HepG2 (cell line): ENCODE results near the gene PRKCG. TPM values are rescaled to one million over a fixed set of nuclear protein-coding genes. Genes with fewer than 3 reads are reported as not detected.
A peak's percentile ranks its signal among the peaks of the same experiment; 100 is the strongest.

Experiments
- ATM ChIP-seq: fragments of 450-650 bp; IDR thresholded peaks from 2 replicates; pipeline ENCODE4 v1.7.1; 2017; ENCODE audit warnings: mild to moderate bottlenecking, borderline replicate concordance
- CAMTA2 ChIP-seq: sonication (generic); formaldehyde crosslinking; IDR thresholded peaks from 2 replicates; pipeline ENCODE4 v1.4.0; 2020; ENCODE audit warnings: mild to moderate bottlenecking, missing genetic modification reagents, borderline replicate concordance
- CREM ChIP-seq, 2 experiments: sonication (generic) in 1 of 2; formaldehyde crosslinking in 1 of 2; IDR thresholded peaks; 2 replicates each; pipeline versions ENCODE4 v1.4.0 to v1.6.1; 2016 to 2020; ENCODE audit warnings: antibody characterized with exemption in 1 of 2, mild to moderate bottlenecking in 1 of 2, missing genetic modification reagents in 1 of 2
- EEA1 ChIP-seq: sonication (generic); formaldehyde crosslinking; IDR thresholded peaks from 2 replicates; pipeline ENCODE4 v1.5.1; 2020; ENCODE audit warnings: mild to moderate bottlenecking, missing genetic modification reagents, borderline replicate concordance
- FLYWCH1 ChIP-seq: sonication (generic); formaldehyde crosslinking; IDR thresholded peaks from 2 replicates; pipeline ENCODE4 v1.8.1; 2023; ENCODE audit warnings: mild to moderate bottlenecking, missing genetic modification reagents
- HDAC6 ChIP-seq: fragments of 200-600 bp; sonication (generic); IDR thresholded peaks from 2 replicates; pipeline ENCODE4 v1.7.0; 2017; ENCODE audit warnings: mild to moderate bottlenecking, antibody characterized with exemption, low read length, low read depth
- LCORL ChIP-seq, 2 experiments: fragments of 450-650 bp in 1 of 2; sonication (generic) in 1 of 2; formaldehyde crosslinking in 1 of 2; IDR thresholded peaks; 2 replicates each; pipeline versions ENCODE4 v1.5.0 to v1.6.1; 2017 to 2020; ENCODE audit warnings: antibody characterized with exemption in 1 of 2, missing genetic modification reagents in 1 of 2
- MAFF ChIP-seq: IDR thresholded peaks from 2 replicates; pipeline ENCODE4 v1.6.1; 2011; ENCODE audit warnings: low read depth, low read length, improper control_type of control experiment
- RARG ChIP-seq: sonication (generic); formaldehyde crosslinking; IDR thresholded peaks from 2 replicates; pipeline ENCODE4 v1.4.0; 2020; ENCODE audit warnings: low read depth, mild to moderate bottlenecking, missing genetic modification reagents
- REXO4 ChIP-seq: sonication (generic); formaldehyde crosslinking; IDR thresholded peaks from 2 replicates; pipeline ENCODE4 v1.8.0; 2022; ENCODE audit warnings: missing genetic modification reagents, mild to moderate bottlenecking, borderline replicate concordance
- SNRNP70 ChIP-seq: fragments of 200-400 bp; formaldehyde crosslinking; IDR thresholded peaks from 2 replicates; pipeline ENCODE4 v1.6.1; 2017; ENCODE audit warnings: mild to moderate bottlenecking, low read depth, low read length, moderate library complexity
- SOX6 ChIP-seq, 2 experiments: fragments of 450-650 bp in 1 of 2; sonication (generic) in 1 of 2; formaldehyde crosslinking in 1 of 2; IDR thresholded peaks; 2 replicates each; pipeline versions ENCODE4 v1.4.0 to v1.6.1; 2017 to 2020; ENCODE audit warnings: antibody characterized with exemption in 1 of 2, mild to moderate bottlenecking in 1 of 2, missing genetic modification reagents in 1 of 2
- STAG1 ChIP-seq: sonication (generic); formaldehyde crosslinking; IDR thresholded peaks from 2 replicates; pipeline ENCODE4 v1.4.0; 2020; ENCODE audit warnings: missing genetic modification reagents
- TCF7 ChIP-seq: sonication (generic); IDR thresholded peaks from 2 replicates; pipeline ENCODE4 v1.6.1; 2016; ENCODE audit warnings: antibody characterized with exemption, low read depth
- WIZ ChIP-seq: sonication (generic); formaldehyde crosslinking; IDR thresholded peaks from 2 replicates; pipeline ENCODE4 v1.5.1; 2020; ENCODE audit warnings: mild to moderate bottlenecking, missing genetic modification reagents
- ZNF121 ChIP-seq: sonication (generic); formaldehyde crosslinking; IDR thresholded peaks from 2 replicates; pipeline ENCODE4 v1.5.0; 2020; ENCODE audit warnings: mild to moderate bottlenecking, missing genetic modification reagents
- ZNF558 ChIP-seq: sonication (generic); formaldehyde crosslinking; IDR thresholded peaks from 2 replicates; pipeline ENCODE4 v1.9.0; 2022; ENCODE audit warnings: mild to moderate bottlenecking, missing genetic modification reagents, borderline replicate concordance
- ZSCAN25 ChIP-seq: sonication (generic); formaldehyde crosslinking; IDR thresholded peaks from 2 replicates; pipeline ENCODE4 v1.8.0; 2022; ENCODE audit warnings: mild to moderate bottlenecking, missing genetic modification reagents
- polyA plus RNA-seq, 8 experiments: library from polyadenylated mRNA; depleted of rRNA in 3 of 8; stranded (reverse) in 7 of 8; unstranded in 1 of 8; fragments of >200 nt; fragmentation: Illumina TruSeq in 4 of 8; extraction: Trizol in 4 of 8; gene quantifications; 2 replicates each; pipeline versions ENCODE4 v1.2.1 to v1.2.3, GENCODE V29; 2011 to 2016; ENCODE audit warnings: low read depth in 4 of 8, missing spikeins in 1 of 8, mixed read lengths in 1 of 8; ENCODE audit not compliant: insufficient read depth in 1 of 8
- total RNA-seq, 5 experiments: library from RNA; depleted of rRNA; stranded (reverse); fragments of >200 nt; fragmentation: Illumina TruSeq; extraction: Trizol; gene quantifications; 2 replicates each; pipeline ENCODE4 v1.2.3, GENCODE V29; 2016; ENCODE audit warnings: low read depth in 1 of 5
- TF ChIP-seq, protein P1 (sequence below): IDR thresholded peaks from 2 replicates; pipeline ENCODE4 v1.6.1; 2016
- TF ChIP-seq, protein P2 (sequence below): sonication (generic); formaldehyde crosslinking; IDR thresholded peaks from 2 replicates; pipeline ENCODE4 v1.5.0; 2020; ENCODE audit warnings: missing genetic modification reagents, mild to moderate bottlenecking, borderline replicate concordance
- TF ChIP-seq, protein P3 (sequence below): sonication (generic); formaldehyde crosslinking; IDR thresholded peaks from 2 replicates; pipeline ENCODE4 v1.4.0; 2020; ENCODE audit warnings: missing genetic modification reagents, borderline replicate concordance
- TF ChIP-seq, protein P4 (sequence below): sonication (generic); IDR thresholded peaks from 2 replicates; pipeline ENCODE4 v1.6.1; 2016; ENCODE audit warnings: low read depth, borderline replicate concordance

The PRKCG gene
- total and polyA plus RNA-seq, 2 of the 13 experiments (the other 11 are each of a cell fraction or from before 2014, with no cell fraction given) = 0.02 to 0.03 TPM

DNA sequence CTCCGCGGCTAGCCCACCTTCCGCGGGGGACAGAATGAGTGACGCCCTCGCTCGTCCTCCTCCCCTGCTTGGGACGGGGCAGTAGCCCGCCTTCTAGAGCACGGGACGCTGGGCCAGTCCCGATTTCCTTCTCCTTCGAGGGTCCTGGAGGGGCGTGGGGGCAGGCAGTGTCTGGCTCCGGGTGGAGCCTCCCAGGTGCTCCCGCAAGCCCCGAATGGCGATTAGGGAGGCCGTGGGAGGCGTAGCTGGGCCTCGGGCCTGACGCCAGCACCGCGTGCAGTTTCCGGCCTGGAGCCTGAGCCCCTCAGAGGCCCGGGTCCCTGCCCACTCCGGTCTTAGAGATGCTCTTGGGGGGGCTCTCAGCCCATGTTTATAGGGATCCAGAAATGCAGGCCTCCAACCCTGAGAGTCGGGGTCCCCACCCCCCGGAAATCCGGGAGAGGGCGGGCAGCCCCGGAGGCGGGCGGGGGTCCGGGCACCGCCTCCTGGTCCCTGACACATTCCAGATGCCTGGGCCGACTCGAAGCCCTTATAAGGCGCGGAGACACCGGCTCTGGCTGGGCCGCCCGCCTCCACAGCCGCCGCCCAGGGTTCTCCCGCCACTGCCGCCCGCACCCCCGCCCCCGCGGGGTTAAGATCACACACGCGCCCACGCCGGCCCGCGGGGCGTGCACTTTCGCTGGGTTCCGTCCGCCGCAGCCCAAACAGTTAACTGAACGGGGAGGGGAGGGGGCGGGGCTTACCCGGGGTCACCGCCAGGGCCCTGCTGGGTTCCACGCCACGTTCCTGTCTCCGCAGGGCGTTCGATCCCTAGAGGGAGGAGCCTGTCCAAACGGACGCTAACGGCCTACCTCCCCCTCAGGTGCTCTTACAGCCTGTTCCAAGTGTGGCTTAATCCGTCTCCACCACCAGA lies 12.8 kb upstream of the PRKCG start (continued):
- TF ChIP-seq, protein P1, sequence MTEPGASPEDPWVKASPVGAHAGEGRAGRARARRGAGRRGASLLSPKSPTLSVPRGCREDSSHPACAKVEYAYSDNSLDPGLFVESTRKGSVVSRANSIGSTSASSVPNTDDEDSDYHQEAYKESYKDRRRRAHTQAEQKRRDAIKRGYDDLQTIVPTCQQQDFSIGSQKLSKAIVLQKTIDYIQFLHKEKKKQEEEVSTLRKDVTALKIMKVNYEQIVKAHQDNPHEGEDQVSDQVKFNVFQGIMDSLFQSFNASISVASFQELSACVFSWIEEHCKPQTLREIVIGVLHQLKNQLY (CRISPR knock-in tag) = no peak
- TF ChIP-seq ATM (no peak), MAFF (no peak), ZSCAN25 (CRISPR knock-in tag) (peak; percentile 89), WIZ (CRISPR knock-in tag) (0 out of 2 replicates have a peak, but pooled peaks have one; percentile 63), SNRNP70 (no peak), HDAC6 (no peak), REXO4 (no peak), CREM (IDR thresholded peaks at IDR 0.05) (no peak), CREM (CRISPR knock-in tag; IDR thresholded peaks at IDR 0.05) (no peak), STAG1 (CRISPR knock-in tag) (no peak), CAMTA2 (CRISPR knock-in tag) (0 out of 2 replicates have a peak, but pooled peaks have one; percentile 49), SOX6 (IDR thresholded peaks at IDR 0.05) (no peak), SOX6 (CRISPR knock-in tag; IDR thresholded peaks at IDR 0.05) (peak; percentile 49), ZNF121 (CRISPR knock-in tag) (no peak), LCORL (IDR thresholded peaks at IDR 0.05) (no peak), LCORL (CRISPR knock-in tag; IDR thresholded peaks at IDR 0.05) (0 out of 2 replicates have a peak, but pooled peaks have one; percentile 14), TCF7 (no peak), ZNF558 (CRISPR knock-in tag) (no peak), RARG (no peak), EEA1 (CRISPR knock-in tag) (no peak), FLYWCH1 (no peak)
- TF ChIP-seq, protein P2, sequence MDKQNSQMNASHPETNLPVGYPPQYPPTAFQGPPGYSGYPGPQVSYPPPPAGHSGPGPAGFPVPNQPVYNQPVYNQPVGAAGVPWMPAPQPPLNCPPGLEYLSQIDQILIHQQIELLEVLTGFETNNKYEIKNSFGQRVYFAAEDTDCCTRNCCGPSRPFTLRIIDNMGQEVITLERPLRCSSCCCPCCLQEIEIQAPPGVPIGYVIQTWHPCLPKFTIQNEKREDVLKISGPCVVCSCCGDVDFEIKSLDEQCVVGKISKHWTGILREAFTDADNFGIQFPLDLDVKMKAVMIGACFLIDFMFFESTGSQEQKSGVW (CRISPR knock-in tag) = no peak
- TF ChIP-seq, protein P3, sequence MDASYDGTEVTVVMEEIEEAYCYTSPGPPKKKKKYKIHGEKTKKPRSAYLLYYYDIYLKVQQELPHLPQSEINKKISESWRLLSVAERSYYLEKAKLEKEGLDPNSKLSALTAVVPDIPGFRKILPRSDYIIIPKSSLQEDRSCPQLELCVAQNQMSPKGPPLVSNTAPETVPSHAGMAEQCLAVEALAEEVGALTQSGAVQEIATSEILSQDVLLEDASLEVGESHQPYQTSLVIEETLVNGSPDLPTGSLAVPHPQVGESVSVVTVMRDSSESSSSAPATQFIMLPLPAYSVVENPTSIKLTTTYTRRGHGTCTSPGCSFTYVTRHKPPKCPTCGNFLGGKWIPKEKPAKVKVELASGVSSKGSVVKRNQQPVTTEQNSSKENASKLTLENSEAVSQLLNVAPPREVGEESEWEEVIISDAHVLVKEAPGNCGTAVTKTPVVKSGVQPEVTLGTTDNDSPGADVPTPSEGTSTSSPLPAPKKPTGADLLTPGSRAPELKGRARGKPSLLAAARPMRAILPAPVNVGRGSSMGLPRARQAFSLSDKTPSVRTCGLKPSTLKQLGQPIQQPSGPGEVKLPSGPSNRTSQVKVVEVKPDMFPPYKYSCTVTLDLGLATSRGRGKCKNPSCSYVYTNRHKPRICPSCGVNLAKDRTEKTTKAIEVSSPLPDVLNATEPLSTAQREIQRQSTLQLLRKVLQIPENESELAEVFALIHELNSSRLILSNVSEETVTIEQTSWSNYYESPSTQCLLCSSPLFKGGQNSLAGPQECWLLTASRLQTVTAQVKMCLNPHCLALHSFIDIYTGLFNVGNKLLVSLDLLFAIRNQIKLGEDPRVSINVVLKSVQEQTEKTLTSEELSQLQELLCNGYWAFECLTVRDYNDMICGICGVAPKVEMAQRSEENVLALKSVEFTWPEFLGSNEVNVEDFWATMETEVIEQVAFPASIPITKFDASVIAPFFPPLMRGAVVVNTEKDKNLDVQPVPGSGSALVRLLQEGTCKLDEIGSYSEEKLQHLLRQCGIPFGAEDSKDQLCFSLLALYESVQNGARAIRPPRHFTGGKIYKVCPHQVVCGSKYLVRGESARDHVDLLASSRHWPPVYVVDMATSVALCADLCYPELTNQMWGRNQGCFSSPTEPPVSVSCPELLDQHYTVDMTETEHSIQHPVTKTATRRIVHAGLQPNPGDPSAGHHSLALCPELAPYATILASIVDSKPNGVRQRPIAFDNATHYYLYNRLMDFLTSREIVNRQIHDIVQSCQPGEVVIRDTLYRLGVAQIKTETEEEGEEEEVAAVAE (CRISPR knock-in tag) = no peak
- TF ChIP-seq, protein P4, sequence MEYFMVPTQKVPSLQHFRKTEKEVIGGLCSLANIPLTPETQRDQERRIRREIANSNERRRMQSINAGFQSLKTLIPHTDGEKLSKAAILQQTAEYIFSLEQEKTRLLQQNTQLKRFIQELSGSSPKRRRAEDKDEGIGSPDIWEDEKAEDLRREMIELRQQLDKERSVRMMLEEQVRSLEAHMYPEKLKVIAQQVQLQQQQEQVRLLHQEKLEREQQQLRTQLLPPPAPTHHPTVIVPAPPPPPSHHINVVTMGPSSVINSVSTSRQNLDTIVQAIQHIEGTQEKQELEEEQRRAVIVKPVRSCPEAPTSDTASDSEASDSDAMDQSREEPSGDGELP = peak; percentile 39; the same call in 1 of the 2 replicates
